GM10248 (cell line): ENCODE data around the gene BSN.
"Not testable (repeated sequence)": the region's sequence is repeated elsewhere in the genome, so short reads cannot be mapped to it uniquely, and the experiment has no call there.

ENCODE experiments used
- CTCF ChIA-PET: fragments of 300-600 bp; sonication (Branson Sonifier 250); formaldehyde crosslinking; extraction: SDS; loops from one replicate; lab custom pipeline; 2021; ENCODE audit warnings: antibody characterized with exemption; lab: Yijun Ruan, JAX
- POLR2A ChIA-PET: fragments of 350-650 bp; sonication (Branson Sonifier 250); formaldehyde crosslinking; extraction: SDS; loops from one replicate; lab custom pipeline; 2020; ENCODE audit warnings: antibody characterized with exemption; lab: Yijun Ruan, JAX
- DNase-seq: peaks from one replicate; pipeline ENCODE4 v3.0.0; 2012; ENCODE audit errors: extremely low spot score
- TF ChIP-seq, protein P1 (sequence below): IDR thresholded peaks from 2 replicates; pipeline ENCODE4 v1.5.1; 2012; ENCODE audit warnings: mild to moderate bottlenecking, low read depth; ENCODE audit errors: extremely low read depth, missing control alignments, control extremely low read depth

Gene BSN

GRCh38 chr3:49680493-49681231 lies 126.4 kb downstream of the BSN start:
- CTCF ChIA-PET, result interaction anchor here (1.5 to 3.2 kb wide), 2 partner anchors 9 to 141 kb away, joined by 7 to 14 read pairs; no protein-coding TSS in a partner anchor
- POLR2A ChIA-PET, result no interaction called here
- no peak for DNase-seq
- TF ChIP-seq, protein P1, sequence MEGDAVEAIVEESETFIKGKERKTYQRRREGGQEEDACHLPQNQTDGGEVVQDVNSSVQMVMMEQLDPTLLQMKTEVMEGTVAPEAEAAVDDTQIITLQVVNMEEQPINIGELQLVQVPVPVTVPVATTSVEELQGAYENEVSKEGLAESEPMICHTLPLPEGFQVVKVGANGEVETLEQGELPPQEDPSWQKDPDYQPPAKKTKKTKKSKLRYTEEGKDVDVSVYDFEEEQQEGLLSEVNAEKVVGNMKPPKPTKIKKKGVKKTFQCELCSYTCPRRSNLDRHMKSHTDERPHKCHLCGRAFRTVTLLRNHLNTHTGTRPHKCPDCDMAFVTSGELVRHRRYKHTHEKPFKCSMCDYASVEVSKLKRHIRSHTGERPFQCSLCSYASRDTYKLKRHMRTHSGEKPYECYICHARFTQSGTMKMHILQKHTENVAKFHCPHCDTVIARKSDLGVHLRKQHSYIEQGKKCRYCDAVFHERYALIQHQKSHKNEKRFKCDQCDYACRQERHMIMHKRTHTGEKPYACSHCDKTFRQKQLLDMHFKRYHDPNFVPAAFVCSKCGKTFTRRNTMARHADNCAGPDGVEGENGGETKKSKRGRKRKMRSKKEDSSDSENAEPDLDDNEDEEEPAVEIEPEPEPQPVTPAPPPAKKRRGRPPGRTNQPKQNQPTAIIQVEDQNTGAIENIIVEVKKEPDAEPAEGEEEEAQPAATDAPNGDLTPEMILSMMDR, result no peak

DNA sequence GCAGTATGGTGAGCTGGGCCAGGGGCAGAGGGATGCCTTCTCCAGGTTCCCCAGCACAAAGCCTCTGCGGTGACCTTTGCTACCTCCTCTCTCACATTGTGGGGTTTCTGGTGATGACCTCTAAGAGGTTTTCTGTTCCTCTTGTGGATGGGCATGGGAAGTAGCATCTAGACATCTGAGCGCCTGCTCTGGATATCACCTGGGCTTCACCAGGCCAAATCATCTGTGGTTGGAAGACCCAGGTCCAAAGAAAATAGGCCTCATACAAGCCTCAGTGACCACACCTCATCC lies 126.9 kb downstream of the BSN start:
- no peak for DNase-seq
- ChIA-PET POLR2A (no interaction called here), CTCF (interaction anchor here (1.5 to 3.2 kb wide), 2 partner anchors 10 to 142 kb away, joined by 7 to 14 read pairs; no protein-coding TSS in a partner anchor)
- TF ChIP-seq, protein P1, result no peak

- CTCF ChIA-PET, result interaction anchor here (3.2 kb wide), 1 partner anchor 142 kb away, joined by 14 read pairs; no protein-coding TSS in a partner anchor
Observed at GRCh38 chr3:49681543-49681942, 127.3 kb downstream of the BSN start.

GRCh38 chr3:49683162-49683561 lies 128.9 kb downstream of the BSN start:
- POLR2A ChIA-PET, result interaction anchor here (0.5 kb wide), 1 partner anchor 134 kb away, joined by 7 read pairs; no protein-coding TSS in a partner anchor
- TF ChIP-seq, protein P1, result no peak
- no peak for DNase-seq
- CTCF ChIA-PET, result interaction anchor here (1.1 to 3.2 kb wide), 2 partner anchors 11 to 144 kb away, joined by 3 to 14 read pairs; no protein-coding TSS in a partner anchor

More at GRCh38 chr3:49681543-49681942, 127.3 kb downstream of the BSN start:
- POLR2A ChIA-PET, result no interaction called here
- no peak for DNase-seq
- TF ChIP-seq, protein P1, result no peak

DNA sequence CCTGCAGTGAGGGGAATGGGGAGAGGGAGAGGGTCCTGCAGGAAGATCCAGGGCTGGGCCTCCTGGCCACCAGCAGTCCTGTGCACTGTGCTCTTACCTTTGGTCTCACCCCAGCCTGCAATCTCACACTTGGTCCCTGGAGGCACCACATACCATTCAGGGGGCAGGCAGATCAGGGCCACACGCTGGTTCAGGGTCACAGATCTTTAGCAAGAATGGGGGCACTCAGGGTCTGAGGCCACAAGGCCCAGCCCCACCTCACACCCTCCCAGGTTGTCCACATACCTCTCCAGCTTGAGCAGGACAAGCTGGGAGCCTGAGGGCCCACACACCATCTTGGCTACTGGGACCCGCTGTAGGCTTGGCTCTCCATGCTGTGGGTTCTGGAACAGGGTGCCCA lies 130.2 kb downstream of the BSN start:
- DNase-seq, CTCF ChIA-PET, POLR2A ChIA-PET: not testable (repeated sequence)

- POLR2A ChIA-PET, CTCF ChIA-PET, DNase-seq: not testable (repeated sequence)
Observed at GRCh38 chr3:49685103-49685502, 130.8 kb downstream of the BSN start.

GRCh38 chr3:49685846-49686245 lies 131.6 kb downstream of the BSN start:
- CTCF ChIA-PET, DNase-seq, POLR2A ChIA-PET: not testable (repeated sequence)

GRCh38 chr3:49686346-49686745 lies 132.1 kb downstream of the BSN start:
- POLR2A ChIA-PET, DNase-seq, CTCF ChIA-PET: not testable (repeated sequence)

- DNase-seq, CTCF ChIA-PET, POLR2A ChIA-PET: not testable (repeated sequence)
Observed at GRCh38 chr3:49686769-49687423, 132.6 kb downstream of the BSN start.

DNA sequence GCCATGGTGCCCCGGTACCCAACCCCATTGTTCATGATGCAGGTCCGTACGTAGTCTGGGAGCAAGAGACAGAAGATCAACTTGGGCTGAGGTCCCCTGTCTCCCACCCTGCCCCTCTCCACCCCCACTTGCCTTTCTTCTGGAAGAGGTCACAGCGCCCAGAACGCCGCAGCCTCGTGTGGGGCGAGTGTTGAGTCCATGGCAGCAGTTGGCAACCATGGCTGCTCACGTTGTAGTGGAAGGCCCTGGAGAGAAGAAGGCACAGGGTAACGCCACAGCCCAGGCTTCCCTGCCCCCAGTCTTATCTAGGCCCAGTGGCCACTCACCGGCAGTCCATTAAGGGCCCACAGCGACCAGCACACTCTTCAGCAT lies 133.1 kb downstream of the BSN start:
- CTCF ChIA-PET, POLR2A ChIA-PET, DNase-seq: not testable (repeated sequence)

DNA sequence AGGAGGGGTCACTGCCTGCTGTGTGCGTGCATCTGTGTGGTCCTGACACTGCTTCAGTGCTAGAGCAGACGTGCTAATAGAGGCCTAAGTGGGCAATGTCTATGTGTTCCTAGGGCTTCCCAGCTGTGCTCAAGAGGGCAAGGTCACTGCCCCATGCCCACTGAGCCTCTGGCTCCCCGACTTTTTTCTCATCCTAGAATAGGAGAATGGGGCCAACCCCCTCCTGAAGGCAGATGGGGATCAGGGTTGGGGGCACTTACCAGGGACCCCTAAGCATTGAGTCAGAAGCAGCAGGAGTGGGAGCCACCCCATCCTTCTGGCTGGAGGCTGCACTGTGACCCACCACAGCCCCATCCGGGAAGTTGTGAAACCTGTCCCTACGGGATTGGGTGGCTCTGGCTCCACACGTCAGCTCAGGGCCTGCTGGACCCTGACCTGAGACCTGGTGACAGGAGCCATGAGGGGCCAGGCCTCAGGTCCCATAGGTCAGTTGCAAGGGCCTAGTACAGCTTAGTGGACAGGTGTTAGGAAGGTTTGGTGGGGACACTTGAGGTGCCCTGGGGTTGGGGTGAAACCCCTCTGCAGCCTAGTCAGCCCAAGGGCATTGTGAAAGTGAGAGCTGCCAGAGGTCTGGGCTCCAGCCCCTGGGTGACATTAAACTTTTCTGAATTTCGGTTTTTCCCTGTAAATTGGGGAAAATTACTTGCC lies 134.2 kb downstream of the BSN start:
- CTCF ChIA-PET, result interaction anchor here (0.9 to 1.3 kb wide), 2 partner anchors 10 to 149 kb away, joined by 3 to 4 read pairs; no protein-coding TSS in a partner anchor
- POLR2A ChIA-PET, DNase-seq: not testable (repeated sequence)
